ENCODE measurements around the gene SLC23A3. TPM values are rescaled to one million over a fixed set of nuclear protein-coding genes. Genes with fewer than 3 reads are reported as not detected.
A peak's percentile ranks its signal among the peaks of the same experiment; 100 is the strongest.

Gene SLC23A3
- polyA plus RNA-seq, 3 donors = 1.1 TPM; not detected in 2

DNA sequence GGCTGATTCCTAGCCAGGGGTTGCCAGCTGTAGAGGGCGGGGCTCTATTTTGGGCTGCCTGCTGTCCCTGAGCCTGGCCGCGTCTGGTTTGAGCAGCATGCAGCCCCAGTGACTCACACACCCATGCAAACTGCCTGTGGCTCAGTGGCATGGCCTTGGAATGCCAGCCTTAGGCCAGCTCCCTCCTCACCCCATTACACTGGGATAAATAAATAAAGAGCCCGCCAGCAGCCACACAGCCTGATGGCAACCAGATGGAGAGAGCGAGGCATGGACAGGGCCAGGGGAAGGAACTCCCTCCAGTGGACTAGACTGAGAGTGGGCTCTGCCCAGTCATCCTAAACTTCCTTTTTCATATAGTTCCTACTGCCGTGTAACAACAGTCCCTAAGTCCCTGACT lies 27.5 kb downstream of the SLC23A3 start:
- no peaks in the 10 kb centered on the region for H4K20me1 ChIP-seq (ENCODE audit: insufficient read depth, low read length)
- H3K27me3 ChIP-seq (ENCODE audit: control insufficient read depth in 2 of 2, insufficient read depth in 2 of 2, low read length in 2 of 2) = no peaks in the 10 kb centered on the region
- Mint-ChIP-seq H3K9me3 (peaks cover 0 to 7% (median 3%) of the 10 kb centered on the region in 7 donors), H3K27ac (no peak overlapping the region), H3K36me3 (peaks cover 68 to 84% of the 10 kb centered on the region in 2 donors), H3K4me3 (no peak overlapping the region), H3K4me1 (peaks cover 2% of the 10 kb centered on the region), H3K27me3 (ENCODE audit: low read depth in 3 of 3) (peaks cover 0 to 4% (median 1%) of the 10 kb centered on the region in 3 donors)
- no peaks in the 10 kb centered on the region for H3K79me2 ChIP-seq (ENCODE audit: insufficient read depth, low read length)
- H3K4me1 ChIP-seq (ENCODE audit: control insufficient read depth in 1 of 2, insufficient read depth in 2 of 2, low read length in 2 of 2) = no peaks in the 10 kb centered on the region
- no peak overlapping the region for H3K4me2 ChIP-seq (replicated peaks; ENCODE audit: extremely low read depth, low read length, poor library complexity, severe bottlenecking)
- H3K27ac ChIP-seq (ENCODE audit: low read depth in 1 of 2, low read length in 2 of 2) = no peak overlapping the region
- no peak for TF ChIP-seq CTCF (IDR thresholded peaks at IDR 0.05)
- H3K9me3 ChIP-seq (replicated peaks in 1 of 2; ENCODE audit: control insufficient read depth in 1 of 2, insufficient read depth in 1 of 2, low read length in 2 of 2) = no peaks in the 10 kb centered on the region
- H3K4me3 ChIP-seq (replicated peaks in 1 of 3; ENCODE audit: low read depth in 2 of 3, low read length in 3 of 3) = no peak overlapping the region
- peaks cover 23 to 76% of the 10 kb centered on the region in 2 donors for H3K36me3 ChIP-seq (replicated peaks in 1 of 2; ENCODE audit: control insufficient read depth in 1 of 2, insufficient read depth in 2 of 2, low read length in 2 of 2)
- peak in 1 of 3 donors; percentile 19 for DNase-seq
- WGBS (ENCODE audit: insufficient coverage) = 73% methylated on average over 5 of the region's 6 CpGs
- no peak overlapping the region for H3K9ac ChIP-seq (ENCODE audit: insufficient read depth, low read length, poor library complexity, severe bottlenecking)
- H2AFZ ChIP-seq (ENCODE audit: insufficient read depth, low read depth, low read length, poor library complexity, severe bottlenecking) = no peak overlapping the region
- intact Hi-C loops (cut with micrococcal nuclease) = no loop called here

DNA sequence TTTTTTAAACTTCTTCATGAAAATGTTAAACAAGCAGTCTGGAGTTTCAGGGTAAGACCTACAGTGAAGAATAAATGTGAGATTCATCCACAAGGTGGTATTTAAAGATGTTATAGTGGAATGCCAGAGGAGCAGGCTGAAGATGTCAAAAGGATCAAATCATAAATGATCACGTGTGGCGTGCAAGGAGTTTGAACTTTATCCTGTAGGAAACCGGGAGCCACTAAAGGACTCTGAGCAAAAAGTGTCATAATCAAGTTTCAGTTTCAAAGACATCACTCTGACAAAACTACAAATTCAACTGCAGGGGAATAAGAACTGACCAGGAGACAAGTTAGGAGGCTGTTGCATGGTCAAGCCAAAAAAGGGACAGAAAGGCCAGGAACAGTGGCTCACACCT lies 29.1 kb downstream of the SLC23A3 start:
- H3K27me3 Mint-ChIP-seq (ENCODE audit: low read depth in 3 of 3) = peaks cover 0 to 4% (median 1%) of the 10 kb centered on the region in 3 donors
- 100% methylated on average over 2 of the region's 3 CpGs for WGBS (ENCODE audit: insufficient coverage)
- H3K9ac ChIP-seq (ENCODE audit: insufficient read depth, low read length, poor library complexity, severe bottlenecking) = no peak overlapping the region
- H3K36me3 Mint-ChIP-seq = peaks cover 54 to 74% of the 10 kb centered on the region in 2 donors
- H3K79me2 ChIP-seq (ENCODE audit: insufficient read depth, low read length) = no peaks in the 10 kb centered on the region
- H3K4me3 Mint-ChIP-seq = no peak overlapping the region
- H4K20me1 ChIP-seq (ENCODE audit: insufficient read depth, low read length) = no peaks in the 10 kb centered on the region
- H3K9me3 Mint-ChIP-seq = peaks cover 0 to 7% (median 3%) of the 10 kb centered on the region in 7 donors
- no peaks in the 10 kb centered on the region for H3K4me1 ChIP-seq (ENCODE audit: control insufficient read depth in 1 of 2, insufficient read depth in 2 of 2, low read length in 2 of 2)
- no peak overlapping the region for H2AFZ ChIP-seq (ENCODE audit: insufficient read depth, low read depth, low read length, poor library complexity, severe bottlenecking)
- DNase-seq = no peak
- H3K9me3 ChIP-seq (replicated peaks in 1 of 2; ENCODE audit: control insufficient read depth in 1 of 2, insufficient read depth in 1 of 2, low read length in 2 of 2) = no peaks in the 10 kb centered on the region
- peaks cover 2% of the 10 kb centered on the region for H3K4me1 Mint-ChIP-seq
- H3K27me3 ChIP-seq (ENCODE audit: control insufficient read depth in 2 of 2, insufficient read depth in 2 of 2, low read length in 2 of 2) = no peaks in the 10 kb centered on the region
- H3K27ac ChIP-seq (ENCODE audit: low read depth in 1 of 2, low read length in 2 of 2) = no peak overlapping the region
- H3K27ac Mint-ChIP-seq = no peak overlapping the region
- no peak overlapping the region for H3K4me2 ChIP-seq (replicated peaks; ENCODE audit: extremely low read depth, low read length, poor library complexity, severe bottlenecking)
- intact Hi-C loops (cut with micrococcal nuclease) = no loop called here
- no peak overlapping the region for H3K4me3 ChIP-seq (replicated peaks in 1 of 3; ENCODE audit: low read depth in 2 of 3, low read length in 3 of 3)
- peaks cover 11 to 60% of the 10 kb centered on the region in 2 donors for H3K36me3 ChIP-seq (replicated peaks in 1 of 2; ENCODE audit: control insufficient read depth in 1 of 2, insufficient read depth in 2 of 2, low read length in 2 of 2)
- TF ChIP-seq CTCF (IDR thresholded peaks at IDR 0.05) = no peak
